ENCODE data around the gene ZBTB12. TPM values are rescaled to one million over a fixed set of nuclear protein-coding genes. Genes with fewer than 3 reads are reported as not detected.

The ZBTB12 gene
- total and polyA plus RNA-seq, 2 of the 4 experiments (the other 2 are of a cell fraction), result 2.0 to 8.5 TPM

- Histone ChIP-seq H4K91ac (ENCODE audit: insufficient read depth, low read depth, low read length) (no peak overlapping the region), H3K14ac (replicated peaks; ENCODE audit: low read depth, low read length) (no peak overlapping the region), H2AFZ (replicated peaks; ENCODE audit: low read length, poor library complexity) (no peak overlapping the region), H2BK15ac (ENCODE audit: low read depth, low read length) (no peak overlapping the region), H2AK9ac (replicated peaks; ENCODE audit: low read depth, low read length, poor library complexity) (no peak overlapping the region), H3K56ac (ENCODE audit: extremely low read depth, insufficient read depth, low read length) (no peak overlapping the region), H3K9me1 (ENCODE audit: insufficient read depth, low read length) (no peaks in the 10 kb centered on the region), H2BK5ac (ENCODE audit: low read depth, low read length, poor library complexity, severe bottlenecking) (no peak overlapping the region), H3K18ac (ENCODE audit: low read depth, low read length) (no peak overlapping the region), H3K4me1 (ENCODE audit: control insufficient read depth, insufficient read depth, low read length) (no peaks in the 10 kb centered on the region), H3K36me3 (ENCODE audit: control insufficient read depth, insufficient read depth, low read length) (peaks cover 62% of the 10 kb centered on the region), H3K9me3 (ENCODE audit: control insufficient read depth, insufficient read depth, low read length) (no peaks in the 10 kb centered on the region), H2BK120ac (ENCODE audit: low read depth, low read length) (no peak overlapping the region), H3K79me1 (ENCODE audit: low read depth in 1 of 2, low read length in 2 of 2) (peaks cover 5% of the 10 kb centered on the region in 2 experiments; a peak in 2 of 4 replicates), H3K27ac (ENCODE audit: insufficient read depth, low read length) (no peak overlapping the region), H3K27me3 (ENCODE audit: control insufficient read depth, insufficient read depth, low read length) (no peaks in the 10 kb centered on the region), H3K4me2 (ENCODE audit: low read depth, low read length) (no peak overlapping the region), H4K8ac (ENCODE audit: low read depth in 2 of 2, low read length in 2 of 2) (no peak overlapping the region), H3K23ac (ENCODE audit: low read depth, low read length) (no peak overlapping the region), H4K5ac (ENCODE audit: low read depth, low read length) (no peak overlapping the region), H3K4ac (ENCODE audit: low read depth, low read length) (no peak overlapping the region), H2BK20ac (ENCODE audit: low read depth, low read length) (no peak overlapping the region), H2AK5ac (ENCODE audit: low read depth, low read length) (no peak overlapping the region), H3K4me3 (ENCODE audit: insufficient read depth, low read depth, low read length) (no peak overlapping the region), H4K20me1 (ENCODE audit: insufficient read depth, low read length) (no peaks in the 10 kb centered on the region; the same call in 1 of the 2 replicates), H3K9ac (ENCODE audit: low read depth, low read length) (no peak overlapping the region)
- POLR2A ChIA-PET (ENCODE audit: unreplicated experiment), result no interaction called here
- no TSS peak for BruUV-seq (replicated peaks)
- TF ChIP-seq RFX5 (IDR thresholded peaks at IDR 0.05; ENCODE audit: low read depth, low read length), result no peak
- no peak for TF ChIP-seq CEBPB (IDR thresholded peaks at IDR 0.05; ENCODE audit: low read depth, low read length)
- no peak for TF ChIP-seq POLR2A (IDR thresholded peaks at IDR 0.05; ENCODE audit: low read depth, low read length)
- TF ChIP-seq ELK1 (IDR thresholded peaks at IDR 0.05; ENCODE audit: borderline replicate concordance, low read depth, low read length), result no peak
- TF ChIP-seq USF2 (IDR thresholded peaks at IDR 0.05; ENCODE audit: low read depth, low read length), result no peak
- TF ChIP-seq MAFK (IDR thresholded peaks at IDR 0.05; ENCODE audit: low read depth, low read length), result no peak
- no peak for TF ChIP-seq SMC3 (IDR thresholded peaks at IDR 0.05; ENCODE audit: low read depth, low read length)
- no peak for TF ChIP-seq FOS (IDR thresholded peaks at IDR 0.05; ENCODE audit: low read depth, low read length)
- no peak for TF ChIP-seq MXI1 (IDR thresholded peaks at IDR 0.05; ENCODE audit: borderline replicate concordance, low read depth, low read length)
- TF ChIP-seq BHLHE40 (IDR thresholded peaks at IDR 0.05; ENCODE audit: low read depth, low read length), result no peak
- no peak for TF ChIP-seq RAD21 (IDR thresholded peaks at IDR 0.05; ENCODE audit: low read length)
- TF ChIP-seq NFE2L2 (IDR thresholded peaks at IDR 0.05; ENCODE audit: low read depth, low read length), result no peak
- CTCF ChIA-PET, result interaction anchor here (0.8 to 2.4 kb wide), 3 partner anchors 8 to 26 kb away, joined by 3 to 7 read pairs (median 4); partner anchors contain the start of gene EHMT2
- dilution Hi-C loops (cut with HindIII; ENCODE audit: low sequenced_read_pairs, unreplicated experiment) (no loop called here), in situ Hi-C loops (cut with MboI; ENCODE audit: low sequenced_read_pairs) (no loop called here), intact Hi-C loops (cut with micrococcal nuclease) (no loop called here)
- DNase-seq (no peak), ATAC-seq (ENCODE audit: low read depth) (no peak)
- WGBS, 2 experiments (ENCODE audit: extremely low coverage in 2 of 2, insufficient read length in 1 of 2), result 100% methylated on average over 1 of the region's 3 CpGs; no CpG with 5 or more reads in 1 of the 2 experiments
These were observed 12.4 kb downstream of the ZBTB12 start for GRCh38 chr6:31889331-31889972.

Data from IMR-90 (cell line).